RWPE1 (cell line): ENCODE results near the gene MAPKAPK5.

Source experiments
- CTCF ChIA-PET: fragments of 350-600 bp; sonication (Branson Sonifier 250); formaldehyde crosslinking; extraction: SDS; loops from one replicate; lab custom pipeline; 2021; lab: Yijun Ruan, JAX
- POLR2A ChIA-PET: fragments of 400-600 bp; formaldehyde crosslinking; extraction: SDS; loops from one replicate; lab custom pipeline; 2020; ENCODE audit warnings: antibody characterized with exemption; ENCODE audit not compliant: low non-redundant PET; lab: Yijun Ruan, JAX
- DNase-seq: peaks from one replicate; pipeline ENCODE4 v3.0.0; 2012; ENCODE audit warnings: low spot score
- H3K27ac ChIP-seq: fragments of 450-650 bp; 2 replicates; pipeline ENCODE4 v1.5.1; 2017
- CTCF ChIP-seq: fragments of 450-650 bp; conservative IDR thresholded peaks from 2 replicates; pipeline ENCODE4 v1.5.1; 2017; ENCODE audit warnings: low read depth, mild to moderate bottlenecking

The MAPKAPK5 gene

GRCh38 chr12:111870216-111870615, 28.2 kb downstream of the MAPKAPK5 start:
- no peak for TF ChIP-seq CTCF
- H3K27ac ChIP-seq: no peak overlapping the region
- CTCF ChIA-PET: no interaction called here
- no peak for DNase-seq
- POLR2A ChIA-PET: no interaction called here

GRCh38 chr12:111870706-111871105, 28.7 kb downstream of the MAPKAPK5 start:
- H3K27ac ChIP-seq: no peak overlapping the region
- POLR2A ChIA-PET: no interaction called here
- DNase-seq: no peak
- no peak for TF ChIP-seq CTCF
- CTCF ChIA-PET: no interaction called here

GRCh38 chr12:111873113-111873512, 31.1 kb downstream of the MAPKAPK5 start:
- no peak for TF ChIP-seq CTCF
- no peak overlapping the region for H3K27ac ChIP-seq
- no peak for DNase-seq
- CTCF ChIA-PET: interaction anchor here (0.6 kb wide), 1 partner anchor 46 kb away, joined by 7 read pairs; no protein-coding TSS in a partner anchor
- POLR2A ChIA-PET: no interaction called here

- DNase-seq: no peak
- TF ChIP-seq CTCF: no peak
- no peak overlapping the region for H3K27ac ChIP-seq
- POLR2A ChIA-PET: no interaction called here
- CTCF ChIA-PET: no interaction called here
Measured at GRCh38 chr12:111881716-111882115, 39.7 kb downstream of the MAPKAPK5 start.

GRCh38 chr12:111886662-111887545, 44.9 kb downstream of the MAPKAPK5 start:
- ChIA-PET POLR2A (no interaction called here), CTCF (interaction anchor here (0.7 kb wide), 1 partner anchor 293 kb away, joined by 3 read pairs; no protein-coding TSS in a partner anchor)
- no peak for DNase-seq
- H3K27ac ChIP-seq: no peak overlapping the region
- no peak for TF ChIP-seq CTCF

- no peak overlapping the region for H3K27ac ChIP-seq
- ChIA-PET CTCF (interaction anchor here (0.5 kb wide), 1 partner anchor 466 kb away, joined by 3 read pairs; no protein-coding TSS in a partner anchor), POLR2A (no interaction called here)
- DNase-seq: no peak
- TF ChIP-seq CTCF: no peak
Measured at GRCh38 chr12:111887926-111888745, 46.1 kb downstream of the MAPKAPK5 start.
